HL-60 (cell line): ENCODE results near the gene GTPBP8.

Experiments
- DNase-seq, 2 experiments: peaks; one replicate each; pipeline ENCODE4 v3.0.0-alpha.2; 2010 to 2020; ENCODE audit warnings: low read depth in 1 of 2, low spot score in 1 of 2
- H3K27ac ChIP-seq: fragments of 250-450 bp; sonication (Bioruptor Pico); replicated peaks from 2 replicates; pipeline ENCODE4 v1.5.1; 2020; ENCODE audit warnings: mild to moderate bottlenecking, moderate library complexity
- H3K27me3 ChIP-seq: fragments of 250-450 bp; sonication (Bioruptor Pico); 2 replicates; pipeline ENCODE4 v1.5.1; 2021; ENCODE audit warnings: mild to moderate bottlenecking, moderate library complexity; ENCODE audit not compliant: insufficient read depth, poor library complexity, severe bottlenecking
- H3K4me3 ChIP-seq: replicated peaks from 2 replicates; pipeline ENCODE4 v1.5.1; 2011; ENCODE audit warnings: mild to moderate bottlenecking, control low read depth, low read length; ENCODE audit not compliant: insufficient read depth
- GABPA ChIP-seq: IDR thresholded peaks from 2 replicates; pipeline ENCODE4 v1.6.1; 2012; ENCODE audit warnings: low read depth
- POLR2AphosphoS5 ChIP-seq: IDR thresholded peaks from 2 replicates; pipeline ENCODE4 v1.6.1; 2012; ENCODE audit warnings: low read depth
- SPI1 ChIP-seq: IDR thresholded peaks from 2 replicates; pipeline ENCODE4 v1.6.1; 2012; ENCODE audit warnings: low read depth, mild to moderate bottlenecking, borderline replicate concordance
- TF ChIP-seq, protein P1 (sequence below): IDR thresholded peaks from one replicate; pipeline ENCODE4 v1.5.1; 2011; ENCODE audit warnings: low read length, control low read depth, inconsistent platforms; ENCODE audit not compliant: insufficient read depth
- TF ChIP-seq, protein P2 (sequence below): IDR thresholded peaks from 2 replicates; pipeline ENCODE4 v1.6.1; 2012; ENCODE audit warnings: low read depth; ENCODE audit not compliant: insufficient replicate concordance

GTPBP8 gene

DNA sequence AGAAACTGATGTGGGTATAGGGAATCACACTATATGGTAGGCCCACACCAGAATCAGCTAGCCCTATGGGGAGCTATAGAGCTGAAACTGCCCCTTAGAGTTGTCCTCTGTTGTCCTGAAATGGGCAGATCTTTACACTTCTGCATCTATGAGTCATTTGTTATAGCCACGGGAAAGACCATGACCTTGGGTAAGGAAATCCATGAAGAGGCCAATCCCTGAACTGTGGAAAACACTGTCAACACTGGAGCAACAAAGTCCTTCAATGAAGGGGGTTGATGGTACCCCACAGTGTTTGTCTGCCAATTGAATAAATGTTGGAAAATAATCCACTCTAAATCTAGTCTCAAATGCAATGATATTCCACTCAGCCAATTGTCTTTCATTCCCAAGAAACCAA lies 10.7 kb upstream of the GTPBP8 start:
- Histone ChIP-seq H3K27ac (no peak overlapping the region), H3K27me3 (no peaks in the 10 kb centered on the region), H3K4me3 (no peak overlapping the region)
- TF ChIP-seq, protein P1, sequence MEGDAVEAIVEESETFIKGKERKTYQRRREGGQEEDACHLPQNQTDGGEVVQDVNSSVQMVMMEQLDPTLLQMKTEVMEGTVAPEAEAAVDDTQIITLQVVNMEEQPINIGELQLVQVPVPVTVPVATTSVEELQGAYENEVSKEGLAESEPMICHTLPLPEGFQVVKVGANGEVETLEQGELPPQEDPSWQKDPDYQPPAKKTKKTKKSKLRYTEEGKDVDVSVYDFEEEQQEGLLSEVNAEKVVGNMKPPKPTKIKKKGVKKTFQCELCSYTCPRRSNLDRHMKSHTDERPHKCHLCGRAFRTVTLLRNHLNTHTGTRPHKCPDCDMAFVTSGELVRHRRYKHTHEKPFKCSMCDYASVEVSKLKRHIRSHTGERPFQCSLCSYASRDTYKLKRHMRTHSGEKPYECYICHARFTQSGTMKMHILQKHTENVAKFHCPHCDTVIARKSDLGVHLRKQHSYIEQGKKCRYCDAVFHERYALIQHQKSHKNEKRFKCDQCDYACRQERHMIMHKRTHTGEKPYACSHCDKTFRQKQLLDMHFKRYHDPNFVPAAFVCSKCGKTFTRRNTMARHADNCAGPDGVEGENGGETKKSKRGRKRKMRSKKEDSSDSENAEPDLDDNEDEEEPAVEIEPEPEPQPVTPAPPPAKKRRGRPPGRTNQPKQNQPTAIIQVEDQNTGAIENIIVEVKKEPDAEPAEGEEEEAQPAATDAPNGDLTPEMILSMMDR = no peak
- TF ChIP-seq, protein P2, sequence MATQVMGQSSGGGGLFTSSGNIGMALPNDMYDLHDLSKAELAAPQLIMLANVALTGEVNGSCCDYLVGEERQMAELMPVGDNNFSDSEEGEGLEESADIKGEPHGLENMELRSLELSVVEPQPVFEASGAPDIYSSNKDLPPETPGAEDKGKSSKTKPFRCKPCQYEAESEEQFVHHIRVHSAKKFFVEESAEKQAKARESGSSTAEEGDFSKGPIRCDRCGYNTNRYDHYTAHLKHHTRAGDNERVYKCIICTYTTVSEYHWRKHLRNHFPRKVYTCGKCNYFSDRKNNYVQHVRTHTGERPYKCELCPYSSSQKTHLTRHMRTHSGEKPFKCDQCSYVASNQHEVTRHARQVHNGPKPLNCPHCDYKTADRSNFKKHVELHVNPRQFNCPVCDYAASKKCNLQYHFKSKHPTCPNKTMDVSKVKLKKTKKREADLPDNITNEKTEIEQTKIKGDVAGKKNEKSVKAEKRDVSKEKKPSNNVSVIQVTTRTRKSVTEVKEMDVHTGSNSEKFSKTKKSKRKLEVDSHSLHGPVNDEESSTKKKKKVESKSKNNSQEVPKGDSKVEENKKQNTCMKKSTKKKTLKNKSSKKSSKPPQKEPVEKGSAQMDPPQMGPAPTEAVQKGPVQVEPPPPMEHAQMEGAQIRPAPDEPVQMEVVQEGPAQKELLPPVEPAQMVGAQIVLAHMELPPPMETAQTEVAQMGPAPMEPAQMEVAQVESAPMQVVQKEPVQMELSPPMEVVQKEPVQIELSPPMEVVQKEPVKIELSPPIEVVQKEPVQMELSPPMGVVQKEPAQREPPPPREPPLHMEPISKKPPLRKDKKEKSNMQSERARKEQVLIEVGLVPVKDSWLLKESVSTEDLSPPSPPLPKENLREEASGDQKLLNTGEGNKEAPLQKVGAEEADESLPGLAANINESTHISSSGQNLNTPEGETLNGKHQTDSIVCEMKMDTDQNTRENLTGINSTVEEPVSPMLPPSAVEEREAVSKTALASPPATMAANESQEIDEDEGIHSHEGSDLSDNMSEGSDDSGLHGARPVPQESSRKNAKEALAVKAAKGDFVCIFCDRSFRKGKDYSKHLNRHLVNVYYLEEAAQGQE = no peak
- no peak for DNase-seq

DNA sequence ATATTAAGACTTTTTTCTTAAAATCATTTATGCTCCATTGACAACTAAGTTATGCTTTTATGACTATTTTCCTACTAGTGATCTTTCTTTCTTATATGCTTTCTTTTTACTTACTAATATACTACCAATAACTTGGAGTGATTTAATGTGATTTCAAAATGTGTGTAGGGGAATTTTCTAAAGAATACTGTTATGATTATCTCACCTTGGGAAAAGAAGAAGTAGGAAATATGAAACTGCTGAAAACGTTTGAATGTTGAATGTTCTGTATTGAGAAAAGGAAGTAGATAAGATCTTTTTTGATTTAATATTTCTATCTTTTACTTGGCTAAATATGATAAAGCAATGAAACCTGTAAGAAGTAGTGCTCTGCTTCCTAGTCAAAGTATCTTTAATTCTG lies 8.1 kb upstream of the GTPBP8 start:
- H3K27me3 ChIP-seq = no peaks in the 10 kb centered on the region
- H3K4me3 ChIP-seq = no peak overlapping the region
- no peak for DNase-seq
- TF ChIP-seq, protein P1 = no peak
- H3K27ac ChIP-seq = no peak overlapping the region

DNA sequence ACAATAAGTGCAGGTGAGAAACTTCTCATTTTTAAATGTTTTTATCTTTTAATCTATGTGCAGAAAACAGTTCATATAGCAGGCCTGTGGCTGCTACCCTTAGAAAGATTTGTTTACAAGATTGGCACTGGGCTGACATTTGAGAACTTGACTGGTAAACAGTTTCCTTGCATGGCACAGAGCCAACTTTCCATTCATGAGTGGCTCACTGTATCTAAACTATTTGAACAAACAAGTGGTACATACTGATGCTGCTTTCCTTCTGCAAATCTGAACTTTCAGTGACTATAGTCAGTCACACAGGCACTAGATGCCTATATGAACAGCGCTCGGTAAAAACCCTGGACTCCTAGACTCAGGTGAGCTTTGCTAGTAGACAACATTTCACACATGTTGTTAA lies 6.3 kb upstream of the GTPBP8 start:
- no peaks in the 10 kb centered on the region for H3K27me3 ChIP-seq
- H3K27ac ChIP-seq = no peak overlapping the region
- H3K4me3 ChIP-seq = no peak overlapping the region
- TF ChIP-seq SPI1 = no peak
- TF ChIP-seq GABPA = no peak
- TF ChIP-seq, protein P1 = no peak
- TF ChIP-seq, protein P2 = no peak
- no peak for TF ChIP-seq POLR2AphosphoS5
- DNase-seq = no peak

DNA sequence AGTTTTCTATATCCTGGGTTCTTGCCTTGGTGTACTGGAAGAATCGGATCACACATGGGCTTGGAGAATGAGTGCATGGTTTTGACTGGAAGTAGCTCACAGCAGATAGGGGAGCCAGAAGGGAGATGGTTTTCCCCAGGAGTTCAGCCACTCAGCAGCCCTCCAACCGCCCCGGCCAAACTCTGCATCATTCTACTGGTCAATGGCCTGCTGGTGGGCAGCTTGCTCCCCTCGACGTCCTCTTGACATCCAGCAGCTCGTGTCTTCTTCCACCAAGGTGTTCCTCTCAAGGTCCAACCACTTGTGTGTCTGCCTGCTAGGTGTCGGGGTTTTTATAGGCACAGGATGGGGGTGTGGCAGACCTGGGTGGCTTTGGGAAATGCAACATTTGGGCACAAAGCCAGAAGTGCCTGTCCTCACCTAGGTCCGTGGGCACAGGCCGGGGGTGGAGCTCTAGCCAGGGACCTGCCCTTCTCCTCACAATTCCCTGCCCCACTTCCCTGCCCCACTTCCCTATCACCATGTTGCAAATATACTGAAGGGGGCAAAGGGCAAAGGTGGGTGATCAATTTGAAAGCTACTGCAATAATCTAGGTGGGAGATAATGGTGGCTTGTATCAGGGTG lies 3.0 kb upstream of the GTPBP8 start:
- no peak for DNase-seq

More for the DNA sequence above, 3.0 kb upstream of the GTPBP8 start:
- no peaks in the 10 kb centered on the region for H3K27me3 ChIP-seq
- TF ChIP-seq, protein P2 = no peak
- TF ChIP-seq SPI1 = no peak
- no peak for TF ChIP-seq GABPA
- TF ChIP-seq POLR2AphosphoS5 = no peak
- TF ChIP-seq, protein P1 = no peak
- H3K4me3 ChIP-seq = no peak overlapping the region
- H3K27ac ChIP-seq = no peak overlapping the region
